Parathyroid adenoma (tissue), 2 donors: ENCODE data around the gene GRK3.

Experiments
- H2AFZ ChIP-seq: fragments of 300-600 bp; sonication (generic); one replicate; pipeline ENCODE4 v1.7.0; 2017; ENCODE audit warnings: antibody characterized with exemption, mild to moderate bottlenecking
- H3K27ac ChIP-seq: fragments of 300-600 bp; sonication (generic); one replicate; pipeline ENCODE4 v1.7.0; 2017
- H3K27me3 ChIP-seq: fragments of 300-600 bp; sonication (generic); one replicate; pipeline ENCODE4 v1.7.0; 2017; ENCODE audit warnings: low read length; ENCODE audit not compliant: control insufficient read depth, insufficient read depth
- H3K36me3 ChIP-seq: fragments of 300-600 bp; sonication (generic); one replicate; pipeline ENCODE4 v1.7.0; 2017; ENCODE audit warnings: low read length; ENCODE audit not compliant: control insufficient read depth, insufficient read depth
- H3K4me1 ChIP-seq: fragments of 300-600 bp; sonication (generic); one replicate; pipeline ENCODE4 v1.7.0; 2017; ENCODE audit warnings: control low read depth
- H3K4me2 ChIP-seq: fragments of 300-600 bp; sonication (generic); one replicate; pipeline ENCODE4 v1.7.0; 2017; ENCODE audit warnings: low read length
- H3K4me3 ChIP-seq: fragments of 300-600 bp; sonication (generic); one replicate; pipeline ENCODE4 v1.7.0; 2017; ENCODE audit warnings: low read depth, low read length
- H3K79me2 ChIP-seq: fragments of 300-600 bp; sonication (generic); one replicate; pipeline ENCODE4 v1.7.0; 2017; ENCODE audit warnings: control low read depth
- H3K9ac ChIP-seq: fragments of 300-600 bp; sonication (generic); one replicate; pipeline ENCODE4 v1.7.0; 2017; ENCODE audit warnings: mild to moderate bottlenecking
- H3K9me3 ChIP-seq: fragments of 300-600 bp; sonication (generic); one replicate; pipeline ENCODE4 v1.7.0; 2017; ENCODE audit warnings: low read length; ENCODE audit not compliant: control insufficient read depth
- CTCF ChIP-seq: fragments of 300-600 bp; sonication (generic); IDR thresholded peaks from one replicate; pipeline ENCODE4 v1.7.0; 2017; ENCODE audit warnings: antibody characterized with exemption, mild to moderate bottlenecking
- donor health status: primary hyperparathyroidism.

The GRK3 gene

GRCh38 chr22:25716637-25717036, 152.2 kb downstream of the GRK3 start:
- TF ChIP-seq CTCF = no peak
- Histone ChIP-seq H3K4me2 (no peak overlapping the region), H3K79me2 (no peaks in the 10 kb centered on the region)

GRCh38 chr22:25718135-25718840, 153.8 kb downstream of the GRK3 start:
- TF ChIP-seq CTCF = no peak
- Histone ChIP-seq H3K36me3 (no peaks in the 10 kb centered on the region), H2AFZ (no peak overlapping the region), H3K9ac (no peak overlapping the region), H3K79me2 (no peaks in the 10 kb centered on the region), H3K27ac (no peak overlapping the region), H3K4me1 (no peaks in the 10 kb centered on the region), H3K4me2 (no peak overlapping the region), H3K4me3 (no peak overlapping the region), H3K9me3 (no peaks in the 10 kb centered on the region), H3K27me3 (no peaks in the 10 kb centered on the region)

More at GRCh38 chr22:25716637-25717036, 152.2 kb downstream of the GRK3 start:
- Histone ChIP-seq H3K27me3 (no peaks in the 10 kb centered on the region), H3K9me3 (no peaks in the 10 kb centered on the region), H3K4me1 (no peaks in the 10 kb centered on the region), H3K4me3 (no peak overlapping the region), H2AFZ (no peak overlapping the region), H3K36me3 (no peaks in the 10 kb centered on the region), H3K27ac (no peak overlapping the region), H3K9ac (no peak overlapping the region)

GRCh38 chr22:25722223-25722622, 157.7 kb downstream of the GRK3 start:
- no peaks in the 10 kb centered on the region for H3K79me2 ChIP-seq
- no peak overlapping the region for H2AFZ ChIP-seq
- no peaks in the 10 kb centered on the region for H3K36me3 ChIP-seq
- no peak overlapping the region for H3K4me3 ChIP-seq
- H3K4me1 ChIP-seq = no peaks in the 10 kb centered on the region
- no peak overlapping the region for H3K4me2 ChIP-seq
- H3K27me3 ChIP-seq = no peaks in the 10 kb centered on the region
- H3K9ac ChIP-seq = no peak overlapping the region
- no peaks in the 10 kb centered on the region for H3K9me3 ChIP-seq
- H3K27ac ChIP-seq = no peak overlapping the region
- TF ChIP-seq CTCF = no peak

GRCh38 chr22:25722626-25723025, 158.2 kb downstream of the GRK3 start:
- Histone ChIP-seq H2AFZ (no peak overlapping the region), H3K36me3 (no peaks in the 10 kb centered on the region), H3K79me2 (no peaks in the 10 kb centered on the region), H3K4me1 (no peaks in the 10 kb centered on the region), H3K27ac (no peak overlapping the region), H3K9me3 (no peaks in the 10 kb centered on the region), H3K4me2 (no peak overlapping the region), H3K27me3 (no peaks in the 10 kb centered on the region), H3K9ac (no peak overlapping the region), H3K4me3 (no peak overlapping the region)
- no peak for TF ChIP-seq CTCF

- no peak overlapping the region for H3K4me2 ChIP-seq
- no peaks in the 10 kb centered on the region for H3K9me3 ChIP-seq
- no peak for TF ChIP-seq CTCF
- no peaks in the 10 kb centered on the region for H3K27me3 ChIP-seq
- H3K27ac ChIP-seq = no peak overlapping the region
- no peak overlapping the region for H3K9ac ChIP-seq
- H3K4me3 ChIP-seq = no peak overlapping the region
- H2AFZ ChIP-seq = no peak overlapping the region
- no peaks in the 10 kb centered on the region for H3K79me2 ChIP-seq
- H3K36me3 ChIP-seq = no peaks in the 10 kb centered on the region
- no peaks in the 10 kb centered on the region for H3K4me1 ChIP-seq
Observed at GRCh38 chr22:25726241-25726640, 161.8 kb downstream of the GRK3 start.
